Trophoblast cell (in vitro differentiated cells and primary cell): ENCODE measurements around the gene TEDC1.

ENCODE experiments used
- DNase-seq, 2 donors: peaks; one replicate each; pipeline ENCODE4 v3.0.0-alpha.2; 2016
- H2AFZ ChIP-seq: 2 replicates; pipeline ENCODE4 v1.6.1; 2013; ENCODE audit warnings: low read length, moderate library complexity, mild to moderate bottlenecking; ENCODE audit not compliant: insufficient read depth, poor library complexity
- H2AK5ac ChIP-seq: 2 replicates; pipeline ENCODE4 v1.6.1; 2013; ENCODE audit warnings: mild to moderate bottlenecking, low read length
- H2BK120ac ChIP-seq: 2 replicates; pipeline ENCODE4 v1.6.1; 2013; ENCODE audit warnings: low read length, mild to moderate bottlenecking, moderate library complexity; ENCODE audit not compliant: insufficient read depth, poor library complexity
- H2BK12ac ChIP-seq: 2 replicates; pipeline ENCODE4 v1.6.1; 2013; ENCODE audit warnings: mild to moderate bottlenecking, low read length, moderate library complexity
- H2BK5ac ChIP-seq: 2 replicates; pipeline ENCODE4 v1.6.1; 2013; ENCODE audit warnings: low read length, low read depth, moderate library complexity, mild to moderate bottlenecking; ENCODE audit not compliant: poor library complexity
- H3K14ac ChIP-seq: 2 replicates; pipeline ENCODE4 v1.6.1; 2013; ENCODE audit warnings: mild to moderate bottlenecking, low read length
- H3K18ac ChIP-seq: 2 replicates; pipeline ENCODE4 v1.6.1; 2013; ENCODE audit warnings: mild to moderate bottlenecking, low read length
- H3K23ac ChIP-seq: 2 replicates; pipeline ENCODE4 v1.6.1; 2013; ENCODE audit warnings: low read length
- H3K27ac ChIP-seq: 2 replicates; pipeline ENCODE4 v1.5.1; 2013; ENCODE audit warnings: low read depth, mild to moderate bottlenecking, inconsistent platforms, low read length, moderate library complexity
- H3K27me3 ChIP-seq: 2 replicates; pipeline ENCODE4 v1.6.1; 2013; ENCODE audit warnings: inconsistent platforms, mild to moderate bottlenecking, low read length, moderate library complexity; ENCODE audit not compliant: insufficient read depth
- H3K36me3 ChIP-seq, 2 experiments: 1 replicate in 1 of 2; 2 replicates in 1 of 2; pipeline ENCODE4 v1.6.1; 2013; ENCODE audit warnings: low read length in 2 of 2, mild to moderate bottlenecking in 2 of 2, moderate library complexity in 1 of 2; ENCODE audit not compliant: insufficient read depth in 2 of 2, control insufficient read depth in 1 of 2
- H3K4ac ChIP-seq: 2 replicates; pipeline ENCODE4 v1.6.1; 2013; ENCODE audit warnings: low read depth, mild to moderate bottlenecking, low read length, moderate library complexity
- H3K4me1 ChIP-seq, 2 experiments: 1 replicate in 1 of 2; 2 replicates in 1 of 2; pipeline ENCODE4 v1.6.1; 2013; ENCODE audit warnings: low read length in 2 of 2, mild to moderate bottlenecking in 2 of 2, moderate library complexity in 1 of 2; ENCODE audit not compliant: insufficient read depth in 2 of 2, control insufficient read depth in 1 of 2
- H3K4me2 ChIP-seq: 2 replicates; pipeline ENCODE4 v1.6.1; 2013; ENCODE audit warnings: inconsistent platforms, mild to moderate bottlenecking, low read length, moderate library complexity
- H3K4me3 ChIP-seq: 2 replicates; pipeline ENCODE4 v1.5.1; 2013; ENCODE audit warnings: mild to moderate bottlenecking, low read depth, low read length, inconsistent platforms
- H3K79me1 ChIP-seq: one replicate; pipeline ENCODE4 v1.6.1; 2013; ENCODE audit warnings: low read length
- H3K79me2 ChIP-seq: 2 replicates; pipeline ENCODE4 v1.6.1; 2013; ENCODE audit warnings: low read length, mild to moderate bottlenecking; ENCODE audit not compliant: control insufficient read depth, insufficient read depth, poor library complexity
- H3K9ac ChIP-seq: 2 replicates; pipeline ENCODE4 v1.6.1; 2013; ENCODE audit warnings: mild to moderate bottlenecking, low read length
- H3K9me3 ChIP-seq: 2 replicates; pipeline ENCODE4 v1.6.1; 2013; ENCODE audit warnings: low read depth, mild to moderate bottlenecking, control low read depth, inconsistent platforms, low read length; ENCODE audit not compliant: insufficient read depth
- H4K12ac ChIP-seq: 2 replicates; pipeline ENCODE4 v1.6.1; 2013; ENCODE audit warnings: low read depth, mild to moderate bottlenecking, low read length, moderate library complexity
- H4K8ac ChIP-seq: 2 replicates; pipeline ENCODE4 v1.6.1; 2013; ENCODE audit warnings: low read depth, mild to moderate bottlenecking, low read length, moderate library complexity
- H4K91ac ChIP-seq: one replicate; pipeline ENCODE4 v1.6.1; 2013; ENCODE audit warnings: low read depth, mild to moderate bottlenecking, low read length, moderate library complexity
- WGBS: extraction: QIAGEN DNeasy Blood & Tissue Kit; methylation state at CpG from one replicate; pipeline ENCODE4 v1.1.7; 2013; ENCODE audit warnings: missing lambda C conversion rate; ENCODE audit not compliant: insufficient read length, insufficient coverage; ENCODE audit errors: extremely low coverage; 5-methylcytosine and 5-hydroxymethylcytosine counted together

Gene TEDC1

DNA sequence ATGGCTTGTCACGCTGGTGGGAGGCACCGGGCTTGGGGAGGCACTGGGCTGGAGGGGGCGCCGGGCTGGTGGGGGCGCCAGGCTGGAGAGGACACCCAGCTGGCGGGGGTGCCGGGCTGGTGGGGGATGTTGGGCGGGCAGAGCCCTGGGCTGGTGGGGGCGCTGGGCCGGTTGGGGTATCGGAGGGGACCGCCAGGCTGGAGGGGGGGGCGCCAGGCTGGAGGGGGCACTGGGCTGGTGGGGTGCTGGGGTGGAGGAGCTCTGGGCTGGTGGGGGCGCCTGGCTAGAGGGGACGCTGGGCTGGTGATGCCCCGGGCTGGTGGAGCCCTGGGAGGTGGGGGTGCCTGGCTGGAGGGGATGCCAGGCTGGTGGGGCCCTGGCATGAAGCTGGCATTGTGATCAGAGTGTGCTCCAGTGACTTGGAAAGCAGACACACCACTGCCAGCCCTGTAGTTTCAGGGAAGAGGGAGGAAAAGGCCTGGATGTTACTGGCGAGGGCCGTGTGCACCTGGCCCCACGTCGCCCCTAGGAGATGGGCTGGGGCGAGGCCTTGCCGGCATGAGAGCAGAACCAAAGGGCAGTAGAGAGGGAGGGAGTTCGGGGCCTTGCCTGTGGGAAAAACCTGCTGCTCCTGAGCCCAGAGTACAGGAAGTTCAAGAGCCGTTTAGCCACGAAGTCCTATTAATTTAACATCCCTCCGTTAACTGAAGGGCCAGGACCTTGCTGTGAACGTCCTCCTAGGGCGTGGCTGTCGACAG, 13.1 kb downstream of the TEDC1 start:
- Histone ChIP-seq H3K4me3 (no peak overlapping the region), H2BK12ac (no peak overlapping the region), H3K9me3 (peaks cover 49% of the 10 kb centered on the region), H3K9ac (no peak overlapping the region), H3K4me2 (no peak overlapping the region), H4K8ac (no peak overlapping the region), H3K23ac (no peak overlapping the region), H3K4ac (no peak overlapping the region), H3K4me1 (no peaks in the 10 kb centered on the region), H2BK5ac (no peak overlapping the region), H3K18ac (no peak overlapping the region), H4K12ac (no peak overlapping the region), H3K79me2 (no peaks in the 10 kb centered on the region), H3K27me3 (no peaks in the 10 kb centered on the region), H3K36me3 (no peaks in the 10 kb centered on the region), H3K14ac (no peak overlapping the region), H3K27ac (no peak overlapping the region), H3K79me1 (no peaks in the 10 kb centered on the region), H2AK5ac (no peak overlapping the region), H4K91ac (no peak overlapping the region), H2AFZ (no peak overlapping the region), H2BK120ac (no peak overlapping the region)
- DNase-seq, result no peak
- no CpG with 5 or more reads among the region's 29 CpGs for WGBS

DNA sequence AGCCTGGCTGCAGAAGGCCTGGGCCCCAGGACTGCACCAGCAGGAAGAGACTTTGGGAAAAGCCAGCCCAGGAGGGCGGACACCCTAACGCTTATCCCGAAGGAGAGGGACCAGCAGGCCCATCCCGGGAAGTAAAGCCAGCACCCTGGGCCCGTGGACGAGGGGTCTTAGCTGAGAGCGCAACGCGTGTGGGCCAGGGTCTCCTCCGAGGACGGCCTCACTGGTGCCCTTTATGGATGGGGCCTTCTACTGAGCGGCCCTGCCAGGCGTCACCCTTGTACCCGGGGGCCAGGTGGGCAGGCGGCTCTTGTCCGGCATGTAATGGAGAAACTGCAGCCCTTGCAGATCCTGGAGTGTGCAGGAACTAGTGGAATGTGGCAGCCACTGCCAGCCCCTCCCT, 14.1 kb downstream of the TEDC1 start:
- H3K36me3 ChIP-seq, result no peaks in the 10 kb centered on the region
- no peak overlapping the region for H3K4ac ChIP-seq
- H3K27me3 ChIP-seq, result no peaks in the 10 kb centered on the region
- H3K18ac ChIP-seq, result no peak overlapping the region
- H4K8ac ChIP-seq, result no peak overlapping the region
- H3K4me3 ChIP-seq, result no peak overlapping the region
- no peak overlapping the region for H2AK5ac ChIP-seq
- H3K9ac ChIP-seq, result no peak overlapping the region
- no peak for DNase-seq
- no peak overlapping the region for H3K14ac ChIP-seq
- no peaks in the 10 kb centered on the region for H3K79me2 ChIP-seq
- no peaks in the 10 kb centered on the region for H3K79me1 ChIP-seq
- peaks cover 45% of the 10 kb centered on the region for H3K9me3 ChIP-seq
- H2BK120ac ChIP-seq, result no peak overlapping the region
- no peak overlapping the region for H3K4me2 ChIP-seq
- WGBS, result no CpG with 5 or more reads among the region's 16 CpGs
- no peak overlapping the region for H3K27ac ChIP-seq
- no peaks in the 10 kb centered on the region for H3K4me1 ChIP-seq
- no peak overlapping the region for H2BK12ac ChIP-seq
- no peak overlapping the region for H2AFZ ChIP-seq
- H4K12ac ChIP-seq, result no peak overlapping the region
- no peak overlapping the region for H4K91ac ChIP-seq
- H3K23ac ChIP-seq, result no peak overlapping the region
- H2BK5ac ChIP-seq, result no peak overlapping the region

DNA sequence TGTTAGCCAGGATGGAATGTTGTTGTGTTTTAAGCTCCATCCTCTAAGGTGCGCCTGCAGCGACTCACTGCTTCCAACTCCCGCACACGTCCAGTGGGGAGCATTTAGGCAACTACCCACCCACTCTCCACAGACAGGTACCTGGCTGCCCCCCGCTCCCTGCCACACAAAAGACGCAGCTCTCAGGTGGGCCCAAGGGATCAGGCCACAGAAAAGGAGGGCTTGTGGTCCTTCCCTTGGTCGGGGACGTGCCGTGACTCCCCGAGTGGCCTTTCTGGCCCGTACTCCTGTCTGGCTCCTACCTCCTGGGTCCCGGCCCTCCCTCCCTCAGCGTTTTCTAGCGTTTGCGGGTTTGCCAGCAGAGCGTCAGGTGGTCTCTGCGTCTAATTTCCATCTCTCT, 16.2 kb downstream of the TEDC1 start:
- Histone ChIP-seq H2BK5ac (no peak overlapping the region), H4K12ac (no peak overlapping the region)

DNA sequence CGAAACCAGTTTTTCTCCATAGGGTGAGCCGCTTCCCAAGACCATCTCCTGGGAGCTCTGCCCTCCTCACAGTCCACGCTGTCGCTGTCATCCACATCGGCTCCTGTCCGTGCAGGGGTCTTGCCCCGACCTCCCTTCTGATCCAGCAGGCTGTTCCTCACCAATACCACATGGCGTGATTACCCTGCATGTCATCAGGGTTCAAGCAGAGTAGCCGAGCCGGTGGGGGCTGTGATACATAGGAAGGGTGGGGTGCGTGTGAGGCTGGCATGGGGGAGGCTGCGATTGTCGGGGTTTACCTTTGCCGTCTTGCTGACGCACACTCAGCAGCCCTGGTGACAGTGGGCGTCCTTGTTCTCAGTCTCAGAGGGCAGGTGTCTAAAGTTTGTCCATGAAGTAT, 17.0 kb downstream of the TEDC1 start:
- Histone ChIP-seq H3K27me3 (no peaks in the 10 kb centered on the region), H3K4me3 (peak overlapping the region; percentile 27), H3K14ac (no peak overlapping the region), H4K8ac (no peak overlapping the region), H2BK12ac (no peak overlapping the region), H3K4me1 (no peaks in the 10 kb centered on the region), H3K79me1 (no peaks in the 10 kb centered on the region), H3K36me3 (no peaks in the 10 kb centered on the region), H2BK120ac (no peak overlapping the region), H3K79me2 (no peaks in the 10 kb centered on the region), H3K9ac (no peak overlapping the region), H2AK5ac (no peak overlapping the region), H3K4ac (no peak overlapping the region), H3K9me3 (peaks cover 41% of the 10 kb centered on the region), H2AFZ (no peak overlapping the region), H3K23ac (no peak overlapping the region), H4K12ac (no peak overlapping the region), H2BK5ac (no peak overlapping the region), H3K27ac (no peak overlapping the region), H4K91ac (no peak overlapping the region), H3K18ac (no peak overlapping the region), H3K4me2 (no peak overlapping the region)
- no CpG with 5 or more reads among the region's 16 CpGs for WGBS
- no peak for DNase-seq

More for the DNA sequence above, 16.2 kb downstream of the TEDC1 start:
- no peak overlapping the region for H3K4me2 ChIP-seq
- no peak overlapping the region for H3K4ac ChIP-seq
- no peak overlapping the region for H4K91ac ChIP-seq
- no CpG with 5 or more reads among the region's 17 CpGs for WGBS
- no peak for DNase-seq
- H3K79me1 ChIP-seq, result no peaks in the 10 kb centered on the region
- H2BK12ac ChIP-seq, result no peak overlapping the region
- H3K4me3 ChIP-seq, result no peak overlapping the region
- H2AK5ac ChIP-seq, result no peak overlapping the region
- no peak overlapping the region for H3K18ac ChIP-seq
- H3K79me2 ChIP-seq, result no peaks in the 10 kb centered on the region
- H2BK120ac ChIP-seq, result no peak overlapping the region
- H3K27ac ChIP-seq, result no peak overlapping the region
- H3K9me3 ChIP-seq, result peaks cover 41% of the 10 kb centered on the region
- H3K36me3 ChIP-seq, result no peaks in the 10 kb centered on the region
- no peak overlapping the region for H3K9ac ChIP-seq
- H4K8ac ChIP-seq, result no peak overlapping the region
- H3K23ac ChIP-seq, result no peak overlapping the region
- H3K14ac ChIP-seq, result no peak overlapping the region
- no peaks in the 10 kb centered on the region for H3K4me1 ChIP-seq
- H3K27me3 ChIP-seq, result no peaks in the 10 kb centered on the region
- H2AFZ ChIP-seq, result no peak overlapping the region
